NCI-H446 treated with DMSO at 0.1 percent for 48 hours (cell line): ENCODE data around the gene SLC4A3.

Source experiments
- DNase-seq: peaks from one replicate; lab custom pipeline; 2025; lab: John Stamatoyannopoulos, UW

Gene SLC4A3

DNA sequence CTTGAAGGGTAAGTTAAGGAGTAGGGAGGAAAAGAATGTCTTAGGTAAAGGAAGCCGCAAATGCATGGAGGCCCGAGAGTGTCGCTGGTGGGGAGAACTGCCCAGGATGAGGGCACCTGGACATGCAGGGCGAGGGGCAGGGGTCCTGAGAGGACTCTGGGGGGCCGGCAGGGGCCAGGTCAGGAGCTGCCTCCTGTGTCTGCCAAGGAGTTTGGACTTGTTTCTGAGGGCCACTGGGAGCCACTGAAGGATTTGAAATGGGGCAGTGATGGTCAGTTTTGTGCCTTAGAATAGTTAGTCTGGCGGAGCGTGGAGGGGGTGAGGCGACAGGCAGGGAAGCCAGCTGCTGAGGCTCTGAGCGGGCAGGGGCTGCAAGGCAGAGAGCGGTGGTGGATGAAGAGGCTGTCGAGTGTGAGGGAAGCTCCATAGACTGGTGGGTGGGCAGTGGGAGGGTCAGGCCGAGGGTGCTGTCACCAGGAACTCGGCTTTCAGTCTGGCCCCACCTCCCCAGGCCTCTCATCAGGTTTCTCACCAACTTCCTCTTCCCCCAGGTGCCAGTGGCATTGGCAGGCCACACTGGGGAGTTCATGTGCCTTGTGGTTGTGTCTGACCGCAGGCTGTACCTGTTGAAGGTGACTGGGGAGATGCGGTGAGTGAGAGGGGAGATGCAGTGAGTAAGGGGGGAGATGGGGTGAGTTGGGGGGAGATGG lies 14.7 kb upstream of the SLC4A3 start:
- DNase-seq: no peak

- DNase-seq: no peak
Measured at GRCh38 chr2:219613461-219614070, 13.9 kb upstream of the SLC4A3 start.

DNA sequence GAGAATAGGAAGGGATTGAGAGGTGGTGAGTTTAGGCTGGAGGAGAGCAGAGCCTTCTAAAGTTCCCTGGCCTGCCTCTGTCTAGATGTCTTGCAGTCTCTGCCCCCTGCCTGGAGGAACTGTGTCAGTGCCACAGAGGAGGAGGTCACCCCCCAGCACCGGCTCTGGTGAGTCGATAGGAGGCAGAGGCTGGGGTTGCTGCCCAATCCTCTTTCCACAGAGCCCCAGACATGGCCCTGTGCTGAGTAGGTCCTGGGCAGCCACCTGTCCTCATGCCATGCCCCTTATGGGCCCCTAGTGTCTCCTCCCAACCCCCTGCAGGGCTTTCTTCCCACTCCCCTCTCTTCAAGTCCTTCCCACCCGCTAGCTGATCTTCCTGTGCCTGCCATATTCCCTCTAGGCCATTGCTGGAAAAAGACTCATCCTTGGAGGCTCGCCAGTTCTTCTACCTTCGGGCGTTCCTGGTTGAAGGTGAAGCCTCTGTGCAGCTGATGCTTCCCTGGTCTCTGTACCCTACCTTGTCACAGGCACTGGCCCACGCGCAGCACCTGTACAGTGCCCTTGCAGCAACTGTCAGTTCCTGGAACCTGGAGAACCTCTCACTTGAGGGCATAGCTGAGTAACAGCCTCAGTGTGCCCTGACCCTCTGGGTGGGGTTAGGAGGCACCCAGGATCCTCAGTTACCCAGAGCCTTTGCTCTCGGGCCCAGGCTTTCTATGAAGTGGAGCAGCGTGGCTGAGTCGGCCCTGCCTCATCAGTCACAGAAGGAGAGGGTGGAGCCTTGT lies 13.2 kb upstream of the SLC4A3 start:
- DNase-seq: no peak

- no peak for DNase-seq
Measured at GRCh38 chr2:219615036-219615435, 12.4 kb upstream of the SLC4A3 start.

- no peak for DNase-seq
Measured at GRCh38 chr2:219615894-219616293, 11.5 kb upstream of the SLC4A3 start.

- no peak for DNase-seq
Measured at GRCh38 chr2:219616550-219616949, 10.9 kb upstream of the SLC4A3 start.

- DNase-seq: no peak
Measured at GRCh38 chr2:219618733-219619122, 8.7 kb upstream of the SLC4A3 start.

- no peak for DNase-seq
Measured at GRCh38 chr2:219619235-219619634, 8.2 kb upstream of the SLC4A3 start.

- no peak for DNase-seq
Measured at GRCh38 chr2:219620546-219620945, 6.9 kb upstream of the SLC4A3 start.

DNA sequence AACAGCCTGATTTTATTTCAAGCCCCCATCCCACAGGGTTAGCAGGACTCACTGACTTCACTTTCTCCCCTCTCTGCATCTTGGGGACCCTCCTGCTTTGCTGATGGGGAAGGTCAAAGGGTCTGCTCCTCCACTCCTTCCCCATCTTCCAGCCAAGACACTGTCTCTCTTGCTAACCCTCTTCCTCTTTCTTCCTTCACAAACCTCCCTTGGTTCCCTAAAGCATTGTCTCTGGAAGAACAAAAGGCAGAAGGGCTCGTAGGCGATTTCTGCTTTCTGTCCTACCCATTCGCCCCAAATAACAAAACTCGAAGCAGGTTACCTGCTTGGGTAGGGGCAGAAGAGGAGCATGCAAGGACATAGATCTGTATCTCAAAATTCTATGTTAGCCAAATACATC lies 5.5 kb upstream of the SLC4A3 start:
- no peak for DNase-seq

- DNase-seq: no peak
Measured at GRCh38 chr2:219622472-219622871, 5.0 kb upstream of the SLC4A3 start.

DNA sequence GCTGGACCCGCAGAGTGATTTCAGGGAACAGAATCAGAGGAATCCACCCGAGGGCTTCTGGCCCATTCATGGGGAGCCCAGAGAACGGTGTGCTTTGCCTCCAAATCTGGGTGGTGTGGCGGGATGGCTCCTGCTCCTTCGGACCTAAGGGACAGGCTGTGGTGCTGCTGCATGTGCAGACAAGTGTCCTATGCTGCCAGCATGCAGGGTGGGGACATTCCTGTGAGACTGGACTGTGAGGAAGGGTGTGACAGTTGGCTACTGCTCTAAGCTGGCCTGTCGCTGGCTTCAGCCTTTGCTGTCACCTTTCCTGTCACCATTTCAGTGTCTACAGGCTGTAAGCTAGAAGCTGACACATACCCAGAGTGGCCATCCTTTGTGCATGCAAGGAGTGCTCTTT lies 2.9 kb upstream of the SLC4A3 start:
- no peak for DNase-seq

DNA sequence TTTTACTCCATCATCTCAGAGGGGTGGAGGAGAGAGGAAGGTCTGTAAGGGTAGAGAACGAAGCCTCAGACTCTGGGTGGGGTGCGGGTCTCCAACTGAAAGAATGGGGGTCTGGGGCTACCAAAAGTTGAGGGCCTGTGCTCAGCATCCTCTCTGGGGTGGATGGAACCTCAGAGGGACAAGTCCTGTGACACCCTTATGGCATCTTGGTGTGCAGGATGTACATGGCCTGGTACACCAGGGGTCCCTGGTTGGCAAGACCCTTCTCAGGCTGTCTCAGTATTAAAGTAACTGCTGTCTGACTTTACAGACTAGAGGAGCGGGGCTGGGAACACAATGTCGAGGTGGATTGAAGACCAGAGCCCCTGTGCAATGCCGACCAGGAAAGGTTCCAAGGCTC lies 2.3 kb upstream of the SLC4A3 start:
- no peak for DNase-seq

- no peak for DNase-seq
Measured at GRCh38 chr2:219626540-219626939, 890 bp upstream of the SLC4A3 start.

DNA sequence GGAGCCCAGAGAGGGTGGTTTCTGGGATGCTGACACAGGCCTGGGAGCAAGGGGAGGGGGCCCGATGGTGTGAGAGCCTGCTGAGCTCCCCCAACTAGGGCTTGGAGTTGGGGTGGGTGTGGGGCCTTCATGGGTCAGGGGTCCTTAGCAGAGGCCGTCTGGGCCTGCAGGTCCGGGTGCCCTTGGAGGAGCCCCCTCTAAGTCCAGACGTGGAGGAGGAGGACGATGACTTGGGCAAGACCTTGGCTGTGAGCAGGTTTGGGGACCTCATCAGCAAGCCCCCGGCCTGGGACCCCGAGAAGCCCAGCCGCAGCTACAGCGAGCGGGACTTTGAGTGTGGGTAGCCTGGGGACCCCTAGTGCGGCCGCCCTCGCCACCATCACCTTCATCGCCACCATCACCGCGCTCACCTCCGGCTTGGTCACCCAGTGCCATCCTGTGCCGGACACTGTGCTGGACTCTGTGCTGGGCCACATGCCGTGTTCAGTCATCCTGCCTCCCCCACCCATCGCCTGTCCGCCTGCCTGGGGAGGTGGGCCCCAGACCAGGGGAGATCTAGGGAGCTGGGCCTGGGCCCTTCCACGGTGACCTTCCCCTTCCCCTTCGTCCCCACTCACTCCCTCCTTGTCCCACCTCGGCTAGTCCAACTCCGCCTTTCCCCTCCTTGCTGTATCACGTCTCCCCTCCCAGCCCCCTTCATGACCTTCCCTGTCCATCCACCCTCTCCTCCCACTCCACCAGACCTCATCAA lies 980 bp downstream of the SLC4A3 start:
- DNase-seq: no peak

DNA sequence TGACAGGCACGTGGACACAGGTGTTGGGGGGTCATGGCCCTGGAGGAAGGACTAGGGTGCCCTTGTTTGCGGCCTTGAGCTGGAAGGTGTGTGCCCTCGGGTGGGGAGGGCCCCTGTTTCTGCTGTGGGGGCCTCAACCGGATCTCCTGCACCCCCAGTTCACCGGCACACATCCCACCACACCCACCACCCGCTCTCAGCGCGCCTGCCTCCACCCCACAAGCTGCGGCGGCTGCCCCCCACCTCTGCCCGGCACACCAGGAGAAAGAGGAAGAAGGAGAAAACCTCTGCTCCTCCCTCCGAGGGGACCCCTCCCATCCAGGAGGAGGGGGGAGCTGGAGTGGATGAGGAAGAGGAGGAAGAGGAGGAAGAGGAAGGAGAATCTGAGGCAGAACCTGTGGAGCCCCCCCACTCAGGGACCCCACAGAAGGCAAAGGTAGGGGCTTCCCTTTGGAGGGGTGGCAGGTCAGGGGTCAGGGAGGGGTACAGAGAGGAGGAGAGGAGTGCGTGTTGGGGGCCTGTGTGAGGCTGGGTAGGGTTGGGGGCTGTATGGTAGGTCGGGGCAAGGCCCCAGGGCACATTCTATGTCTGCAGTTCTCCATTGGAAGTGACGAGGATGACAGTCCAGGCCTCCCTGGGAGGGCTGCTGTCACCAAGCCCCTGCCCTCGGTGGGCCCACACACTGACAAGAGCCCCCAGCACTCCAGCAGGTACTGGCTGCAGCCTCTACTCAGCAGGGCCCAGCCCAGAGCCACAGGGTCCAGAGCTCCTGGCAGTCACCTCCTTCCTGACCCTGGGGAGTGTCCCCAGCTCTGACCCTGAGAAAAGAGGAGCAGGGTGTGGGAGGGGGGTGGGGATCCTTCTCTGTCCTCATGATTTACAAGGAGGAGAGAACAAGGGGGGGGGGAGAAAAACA lies 1.8 kb downstream of the SLC4A3 start:
- no peak for DNase-seq

- DNase-seq: no peak
Measured at GRCh38 chr2:219629976-219630695, 2.7 kb downstream of the SLC4A3 start.

- no peak for DNase-seq
Measured at GRCh38 chr2:219630770-219631405, 3.5 kb downstream of the SLC4A3 start.

DNA sequence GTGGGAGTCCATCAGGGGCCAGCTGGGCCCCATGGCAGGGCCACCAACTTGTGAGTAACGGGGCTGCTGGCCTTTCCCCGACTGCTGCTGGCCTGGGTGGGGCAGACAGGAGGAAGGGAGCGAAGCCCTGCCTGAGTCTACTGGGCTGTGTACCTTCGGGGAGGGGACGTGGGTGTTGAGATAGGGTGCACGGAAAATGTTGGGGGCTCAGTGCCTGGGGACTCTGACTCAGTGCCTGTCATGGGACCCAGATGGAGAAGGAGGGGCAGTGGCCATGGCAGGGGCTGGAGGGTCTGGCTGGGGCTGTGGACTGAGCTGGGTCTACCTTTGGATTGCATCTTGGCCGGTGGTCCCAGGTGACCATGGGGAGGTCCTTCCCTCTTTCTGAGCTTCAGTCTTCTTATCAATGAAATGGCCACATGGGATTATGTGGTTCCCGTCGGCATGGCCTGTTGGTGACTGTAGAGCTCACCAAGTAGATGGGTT lies 4.0 kb downstream of the SLC4A3 start:
- DNase-seq: no peak
